ENCODE data around the gene CACNG6. TPM values are rescaled to one million over a fixed set of nuclear protein-coding genes. Genes with fewer than 3 reads are reported as not detected.

The CACNG6 gene
- total RNA-seq, 1 donor = 0.36 TPM

DNA sequence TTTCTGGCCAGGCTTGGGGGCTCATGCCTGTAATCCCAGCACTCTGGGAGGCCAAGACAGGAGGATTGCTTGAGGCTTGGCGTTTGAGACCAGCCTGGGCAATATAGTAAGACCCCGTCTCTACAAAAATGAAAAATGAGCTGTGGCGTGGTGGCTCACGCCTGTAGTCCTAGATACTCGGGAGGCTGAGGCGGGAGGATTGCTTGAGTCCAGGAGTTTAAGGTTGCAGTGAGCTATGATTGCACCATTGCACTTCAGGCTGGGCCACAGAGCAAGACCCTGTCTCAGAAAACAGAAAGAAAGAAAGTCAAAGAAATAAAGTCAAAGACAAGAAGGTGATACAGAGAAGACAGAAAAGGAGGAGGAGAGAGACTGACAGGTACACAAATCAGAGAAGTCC lies 2.5 kb upstream of the CACNG6 start:
- H2AFZ ChIP-seq (ENCODE audit: low read length) = no peak overlapping the region
- no peaks in the 10 kb centered on the region for H4K20me1 ChIP-seq (ENCODE audit: insufficient read depth, low read length)
- TF ChIP-seq, protein P1, sequence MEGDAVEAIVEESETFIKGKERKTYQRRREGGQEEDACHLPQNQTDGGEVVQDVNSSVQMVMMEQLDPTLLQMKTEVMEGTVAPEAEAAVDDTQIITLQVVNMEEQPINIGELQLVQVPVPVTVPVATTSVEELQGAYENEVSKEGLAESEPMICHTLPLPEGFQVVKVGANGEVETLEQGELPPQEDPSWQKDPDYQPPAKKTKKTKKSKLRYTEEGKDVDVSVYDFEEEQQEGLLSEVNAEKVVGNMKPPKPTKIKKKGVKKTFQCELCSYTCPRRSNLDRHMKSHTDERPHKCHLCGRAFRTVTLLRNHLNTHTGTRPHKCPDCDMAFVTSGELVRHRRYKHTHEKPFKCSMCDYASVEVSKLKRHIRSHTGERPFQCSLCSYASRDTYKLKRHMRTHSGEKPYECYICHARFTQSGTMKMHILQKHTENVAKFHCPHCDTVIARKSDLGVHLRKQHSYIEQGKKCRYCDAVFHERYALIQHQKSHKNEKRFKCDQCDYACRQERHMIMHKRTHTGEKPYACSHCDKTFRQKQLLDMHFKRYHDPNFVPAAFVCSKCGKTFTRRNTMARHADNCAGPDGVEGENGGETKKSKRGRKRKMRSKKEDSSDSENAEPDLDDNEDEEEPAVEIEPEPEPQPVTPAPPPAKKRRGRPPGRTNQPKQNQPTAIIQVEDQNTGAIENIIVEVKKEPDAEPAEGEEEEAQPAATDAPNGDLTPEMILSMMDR (IDR thresholded peaks at IDR 0.05; ENCODE audit: extremely low read depth, low read depth, low read length) = no peak
- DNase-seq (ENCODE audit: insufficient read length, low spot score, missing footprints) = no peak
- no peak overlapping the region for H3K4me3 ChIP-seq (ENCODE audit: insufficient read depth, low read length)
- H3K4me2 ChIP-seq (ENCODE audit: insufficient read depth, low read length) = no peak overlapping the region
- no peaks in the 10 kb centered on the region for H3K79me2 ChIP-seq (ENCODE audit: insufficient read depth, low read length)
- H3K27ac ChIP-seq (ENCODE audit: low read depth, low read length) = no peak overlapping the region
- H3K9me3 ChIP-seq (ENCODE audit: low read depth, low read length) = no peaks in the 10 kb centered on the region
- no peaks in the 10 kb centered on the region for H3K4me1 ChIP-seq (ENCODE audit: insufficient read depth, low read length)
- H3K36me3 ChIP-seq (ENCODE audit: insufficient read depth, low read length) = no peaks in the 10 kb centered on the region
- peaks cover 34% of the 10 kb centered on the region for H3K27me3 ChIP-seq (ENCODE audit: insufficient read depth, low read length)

DNA sequence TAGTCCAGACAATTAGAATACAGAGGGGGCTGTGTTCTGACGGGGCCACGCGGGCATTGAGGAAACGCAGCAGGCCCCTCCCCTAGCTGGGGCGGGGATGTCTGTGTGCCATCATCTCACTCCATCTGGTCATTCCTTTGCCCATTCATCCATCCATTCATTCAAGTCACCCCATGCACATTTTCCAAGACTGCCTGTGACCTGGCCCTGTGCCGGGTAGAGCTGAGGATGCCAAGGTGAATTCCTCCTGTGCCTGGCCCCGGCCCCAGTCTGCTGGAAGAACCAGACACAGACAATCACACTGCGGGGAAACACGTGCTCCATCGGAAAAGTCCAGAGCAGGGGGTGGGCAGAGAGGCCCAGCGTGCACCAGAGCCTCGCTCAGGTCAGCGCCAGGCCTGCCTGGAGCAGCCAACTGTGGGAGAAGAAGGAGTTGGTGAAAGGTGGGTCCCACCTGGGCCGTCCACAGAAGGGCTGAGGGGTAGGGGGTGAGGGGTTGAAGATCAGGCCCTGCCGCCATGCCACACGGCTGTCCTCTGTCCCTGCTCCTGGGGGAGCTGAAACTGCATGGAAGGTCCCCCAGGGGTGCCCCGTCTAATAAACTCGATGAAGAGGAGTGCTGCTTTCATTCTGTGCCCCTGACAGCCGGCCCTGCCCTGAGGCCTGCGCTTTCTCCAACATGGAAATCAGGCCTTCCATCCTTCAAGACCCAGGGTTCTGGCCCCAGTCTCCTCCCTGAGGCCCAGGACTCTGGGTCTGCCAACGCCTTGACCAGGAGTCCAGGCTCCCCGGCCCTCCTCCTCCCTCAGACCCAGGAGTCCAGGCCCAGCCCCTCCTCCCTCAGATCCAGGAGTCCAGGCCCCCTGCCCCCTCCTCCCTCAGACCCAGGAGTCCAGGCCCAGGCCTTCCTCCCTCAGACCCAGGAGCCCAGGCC lies 1.6 kb upstream of the CACNG6 start:
- H3K79me2 ChIP-seq (ENCODE audit: insufficient read depth, low read length) = no peaks in the 10 kb centered on the region
- no peak overlapping the region for H3K4me2 ChIP-seq (ENCODE audit: insufficient read depth, low read length)
- TF ChIP-seq, protein P1 (IDR thresholded peaks at IDR 0.05; ENCODE audit: extremely low read depth, low read depth, low read length) = no peak
- DNase-seq (ENCODE audit: insufficient read length, low spot score, missing footprints) = peak; percentile 90
- H3K9me3 ChIP-seq (ENCODE audit: low read depth, low read length) = no peaks in the 10 kb centered on the region
- H4K20me1 ChIP-seq (ENCODE audit: insufficient read depth, low read length) = no peaks in the 10 kb centered on the region
- peaks cover 4% of the 10 kb centered on the region for H3K4me1 ChIP-seq (ENCODE audit: insufficient read depth, low read length)
- no peak overlapping the region for H3K4me3 ChIP-seq (ENCODE audit: insufficient read depth, low read length)
- peaks cover 33% of the 10 kb centered on the region for H3K27me3 ChIP-seq (ENCODE audit: insufficient read depth, low read length)
- no peak overlapping the region for H2AFZ ChIP-seq (ENCODE audit: low read length)
- H3K27ac ChIP-seq (ENCODE audit: low read depth, low read length) = no peak overlapping the region
- H3K36me3 ChIP-seq (ENCODE audit: insufficient read depth, low read length) = no peaks in the 10 kb centered on the region

DNA sequence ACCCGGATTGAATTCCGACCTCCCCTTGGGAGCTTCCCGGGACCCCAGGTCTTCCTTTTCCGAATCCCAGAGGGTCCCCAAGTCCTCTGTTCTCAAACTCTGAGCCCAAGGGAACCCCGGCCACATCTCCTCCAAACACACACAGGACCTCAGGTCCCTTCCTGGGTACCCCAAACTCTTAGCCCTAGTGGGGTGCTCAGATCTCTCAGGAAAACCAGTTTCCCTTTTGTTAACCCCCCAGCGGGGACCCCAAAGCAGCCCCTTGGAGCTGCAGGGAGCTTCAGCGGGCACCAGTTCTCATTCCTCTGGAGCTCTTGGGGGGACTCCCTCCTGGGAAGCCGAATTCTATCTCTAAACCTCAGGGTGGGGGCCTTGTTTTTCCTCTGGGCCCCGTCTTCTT lies 774 bp downstream of the CACNG6 start:
- H3K27ac ChIP-seq (ENCODE audit: low read depth, low read length) = no peak overlapping the region

DNA sequence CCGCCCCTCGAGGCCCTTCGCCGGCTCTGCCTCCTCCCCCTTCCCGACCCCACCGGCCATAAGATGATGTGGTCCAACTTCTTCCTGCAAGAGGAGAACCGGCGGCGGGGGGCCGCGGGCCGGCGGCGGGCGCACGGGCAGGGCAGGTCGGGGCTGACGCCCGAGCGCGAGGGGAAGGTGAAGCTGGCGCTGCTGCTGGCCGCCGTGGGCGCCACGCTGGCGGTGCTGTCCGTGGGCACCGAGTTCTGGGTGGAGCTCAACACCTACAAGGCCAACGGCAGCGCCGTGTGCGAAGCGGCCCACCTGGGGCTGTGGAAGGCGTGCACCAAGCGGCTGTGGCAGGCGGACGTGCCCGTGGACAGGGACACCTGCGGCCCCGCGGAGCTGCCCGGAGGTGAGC lies 1.4 kb downstream of the CACNG6 start:
- Histone ChIP-seq H3K9me3 (ENCODE audit: low read depth, low read length) (no peaks in the 10 kb centered on the region), H3K4me3 (ENCODE audit: insufficient read depth, low read length) (no peak overlapping the region), H3K36me3 (ENCODE audit: insufficient read depth, low read length) (no peaks in the 10 kb centered on the region), H2AFZ (ENCODE audit: low read length) (no peak overlapping the region), H3K79me2 (ENCODE audit: insufficient read depth, low read length) (no peaks in the 10 kb centered on the region), H3K27me3 (ENCODE audit: insufficient read depth, low read length) (peaks cover 45% of the 10 kb centered on the region), H4K20me1 (ENCODE audit: insufficient read depth, low read length) (no peaks in the 10 kb centered on the region), H3K27ac (ENCODE audit: low read depth, low read length) (no peak overlapping the region), H3K4me2 (ENCODE audit: insufficient read depth, low read length) (no peak overlapping the region), H3K4me1 (ENCODE audit: insufficient read depth, low read length) (peaks cover 8% of the 10 kb centered on the region)
- TF ChIP-seq, protein P1 (IDR thresholded peaks at IDR 0.05; ENCODE audit: extremely low read depth, low read depth, low read length) = no peak
- DNase-seq (ENCODE audit: insufficient read length, low spot score, missing footprints) = no peak

More for the DNA sequence above, 774 bp downstream of the CACNG6 start:
- TF ChIP-seq, protein P1 (IDR thresholded peaks at IDR 0.05; ENCODE audit: extremely low read depth, low read depth, low read length) = no peak
- DNase-seq (ENCODE audit: insufficient read length, low spot score, missing footprints) = peak; percentile 58
- no peaks in the 10 kb centered on the region for H3K79me2 ChIP-seq (ENCODE audit: insufficient read depth, low read length)
- H3K9me3 ChIP-seq (ENCODE audit: low read depth, low read length) = no peaks in the 10 kb centered on the region
- no peak overlapping the region for H3K4me2 ChIP-seq (ENCODE audit: insufficient read depth, low read length)
- H2AFZ ChIP-seq (ENCODE audit: low read length) = no peak overlapping the region
- no peaks in the 10 kb centered on the region for H3K36me3 ChIP-seq (ENCODE audit: insufficient read depth, low read length)
- no peak overlapping the region for H3K4me3 ChIP-seq (ENCODE audit: insufficient read depth, low read length)
- peaks cover 39% of the 10 kb centered on the region for H3K27me3 ChIP-seq (ENCODE audit: insufficient read depth, low read length)
- H4K20me1 ChIP-seq (ENCODE audit: insufficient read depth, low read length) = no peaks in the 10 kb centered on the region
- peaks cover 8% of the 10 kb centered on the region for H3K4me1 ChIP-seq (ENCODE audit: insufficient read depth, low read length)
